HepG2 (cell line): ENCODE results near the gene SLC16A14. TPM values are rescaled to one million over a fixed set of nuclear protein-coding genes. Genes with fewer than 3 reads are reported as not detected.

Source experiments
- ATAC-seq: fragments of 200-7000 bp; cut with Tn5 transposase; 3 replicates; pipeline ENCODE4 v1.9.1; 2020; ENCODE audit warnings: mild to moderate bottlenecking, moderate library complexity
- BruUV-seq: library from RNA; stranded (reverse); fragments of 400-500 nt; replicated peaks from 2 replicates; lab custom pipeline; 2021; lab: Mats Ljungman, UMichigan
- CTCF ChIA-PET: fragments of 300-600 bp; formaldehyde crosslinking; extraction: SDS; loops from one replicate; lab custom pipeline; 2021; ENCODE audit warnings: low total read pairs, inconsistent platforms, low intra/inter-chr PET ratio; lab: Yijun Ruan, JAX
- POLR2A ChIA-PET: fragments of 350-600 bp; sonication (Branson Sonifier 250); formaldehyde crosslinking; loops from one replicate; lab custom pipeline; 2020; ENCODE audit warnings: antibody characterized with exemption, inconsistent platforms; lab: Yijun Ruan, JAX
- DNase-seq: peaks from one replicate; pipeline ENCODE4 v3.0.0-alpha.2; 2015; ENCODE audit warnings: low spot score
- FAIRE-seq: peaks from 3 replicates; lab custom pipeline; 2011; peaks lifted over from hg19 to GRCh38; lab: Jason Lieb, UNC
- H2AFZ ChIP-seq: one replicate; pipeline ENCODE4 v1.6.1; 2011; ENCODE audit warnings: low read length, inconsistent platforms
- H3K27ac ChIP-seq: fragments of 300-600 bp; 3 replicates; pipeline ENCODE4 v1.8.0; 2011; ENCODE audit warnings: mixed run types, mild to moderate bottlenecking, mixed read lengths, low read length, inconsistent platforms; ENCODE audit not compliant: insufficient read depth; ENCODE audit errors: extremely low read length
- H3K27me3 ChIP-seq, 2 experiments: fragments of 200-600 bp in 1 of 2; 2 replicates in 1 of 2; 3 replicates in 1 of 2; pipeline versions ENCODE4 v1.6.0 to v1.8.0; 2011; ENCODE audit warnings: low read length in 2 of 2, mild to moderate bottlenecking in 2 of 2, moderate library complexity in 2 of 2, inconsistent platforms in 1 of 2; ENCODE audit not compliant: insufficient read depth in 2 of 2, control insufficient read depth in 1 of 2
- H3K36me3 ChIP-seq, 2 experiments: fragments of 200-600 bp in 1 of 2; replicated peaks in 1 of 2; 2 replicates in 1 of 2; 3 replicates in 1 of 2; pipeline versions ENCODE4 v1.5.1 to v1.8.0; 2011; ENCODE audit warnings: low read length in 2 of 2, inconsistent platforms in 1 of 2; ENCODE audit not compliant: insufficient read depth in 2 of 2, control insufficient read depth in 1 of 2
- H3K4me1 ChIP-seq: 2 replicates; pipeline ENCODE4 v1.5.1; 2012; ENCODE audit warnings: low read length, inconsistent platforms; ENCODE audit not compliant: insufficient read depth
- H3K4me2 ChIP-seq: 2 replicates; pipeline ENCODE4 v1.6.0; 2011; ENCODE audit warnings: low read depth, low read length, inconsistent platforms
- H3K4me3 ChIP-seq, 3 experiments: fragments of 200-600 bp in 1 of 3; sonication (generic), shearing (Covaris generic) in 1 of 3; replicated peaks in 1 of 3; 2 replicates each; pipeline ENCODE4 v1.5.1; 2011 to 2016; ENCODE audit warnings: low read length in 3 of 3, inconsistent platforms in 2 of 3, low read depth in 2 of 3, mild to moderate bottlenecking in 2 of 3, control low read depth in 1 of 3, mixed read lengths in 1 of 3; ENCODE audit not compliant: insufficient read depth in 1 of 3
- H3K79me2 ChIP-seq: one replicate; pipeline ENCODE4 v1.6.1; 2011; ENCODE audit warnings: low read length, inconsistent platforms; ENCODE audit not compliant: insufficient read depth
- H3K9ac ChIP-seq: 2 replicates; pipeline ENCODE4 v1.6.0; 2011; ENCODE audit warnings: mild to moderate bottlenecking, low read depth, low read length, inconsistent platforms; ENCODE audit not compliant: insufficient read depth
- H3K9me3 ChIP-seq: 2 replicates; pipeline ENCODE4 v1.5.1; 2012; ENCODE audit warnings: mild to moderate bottlenecking, low read length
- H4K20me1 ChIP-seq: 2 replicates; pipeline ENCODE4 v1.6.0; 2011; ENCODE audit warnings: inconsistent platforms, mild to moderate bottlenecking, low read length, moderate library complexity; ENCODE audit not compliant: insufficient read depth
- EED ChIP-seq: sonication (generic); formaldehyde crosslinking; IDR thresholded peaks from 2 replicates; pipeline ENCODE4 v1.5.0; 2020; ENCODE audit warnings: mild to moderate bottlenecking, missing genetic modification reagents
- ETV5 ChIP-seq: IDR thresholded peaks from 2 replicates; pipeline ENCODE4 v1.6.1; 2018; ENCODE audit warnings: missing biosample characterization, missing genetic modification reagents, inconsistent platforms, borderline replicate concordance
- KLF13 ChIP-seq: sonication (generic); formaldehyde crosslinking; IDR thresholded peaks from 2 replicates; pipeline ENCODE4 v1.4.0; 2020; ENCODE audit warnings: mild to moderate bottlenecking, missing genetic modification reagents
- NCOA5 ChIP-seq: sonication (generic); formaldehyde crosslinking; IDR thresholded peaks from 2 replicates; pipeline ENCODE4 v1.4.0; 2020; ENCODE audit warnings: missing genetic modification reagents
- NCOR1 ChIP-seq: fragments of 200-600 bp; sonication (generic); IDR thresholded peaks from 2 replicates; pipeline ENCODE4 v1.7.0; 2017; ENCODE audit warnings: antibody characterized with exemption, low read length, borderline replicate concordance
- PHF21A ChIP-seq: sonication (generic); formaldehyde crosslinking; IDR thresholded peaks from 2 replicates; pipeline ENCODE4 v1.5.0; 2020; ENCODE audit warnings: mild to moderate bottlenecking, missing genetic modification reagents
- RFX3 ChIP-seq: IDR thresholded peaks from 2 replicates; pipeline ENCODE4 v1.6.1; 2016; ENCODE audit warnings: missing biosample characterization, missing genetic modification reagents
- RNF2 ChIP-seq: fragments of 450-650 bp; conservative IDR thresholded peaks from 2 replicates; pipeline ENCODE4 v1.6.1; 2016; ENCODE audit warnings: low read depth
- SP5 ChIP-seq: IDR thresholded peaks from 2 replicates; pipeline ENCODE4 v1.6.1; 2016; ENCODE audit warnings: low read depth, borderline replicate concordance
- TBP ChIP-seq: sonication (generic); formaldehyde crosslinking; IDR thresholded peaks from 2 replicates; pipeline ENCODE4 v1.5.0; 2020; ENCODE audit warnings: missing genetic modification reagents
- ZEB1 ChIP-seq: IDR thresholded peaks from 2 replicates; pipeline ENCODE4 v1.6.1; 2012; ENCODE audit warnings: mild to moderate bottlenecking, low read depth, inconsistent platforms; ENCODE audit not compliant: insufficient replicate concordance
- ZNF124 ChIP-seq: sonication (generic); formaldehyde crosslinking; IDR thresholded peaks from 2 replicates; pipeline ENCODE4 v1.4.0; 2020; ENCODE audit warnings: missing genetic modification reagents
- ZNF530 ChIP-seq: sonication (generic); formaldehyde crosslinking; IDR thresholded peaks from 2 replicates; pipeline ENCODE4 v1.5.0; 2020; ENCODE audit warnings: low read depth, mild to moderate bottlenecking, missing genetic modification reagents
- ZNF556 ChIP-seq: sonication (generic); formaldehyde crosslinking; IDR thresholded peaks from 2 replicates; pipeline ENCODE4 v1.4.0; 2020; ENCODE audit warnings: mild to moderate bottlenecking, missing genetic modification reagents, borderline replicate concordance
- ZNF879 ChIP-seq: sonication (generic); formaldehyde crosslinking; IDR thresholded peaks from 2 replicates; pipeline ENCODE4 v1.8.1; 2023; ENCODE audit warnings: missing genetic modification reagents
- WGBS: methylation state at CpG from one replicate; pipeline ENCODE4 v1.1.6; 2017; ENCODE audit warnings: low lambda C conversion rate; 5-methylcytosine and 5-hydroxymethylcytosine counted together
- in situ Hi-C: cut with HindIII; loops from 2 replicates; pipeline ENCODE4 v1.10.0; 2017; ENCODE audit warnings: low pct_unique_long_range_greater_than_20kb; ENCODE audit not compliant: extremely low pct_ligation_motif_present
- intact Hi-C: fragments of 100-400 bp; cut with micrococcal nuclease; formaldehyde crosslinking; loops from one replicate; pipeline ENCODE4 v1.10.0; 2022; ENCODE audit not compliant: unreplicated experiment
- polyA plus RNA-seq, 8 experiments: library from polyadenylated mRNA; depleted of rRNA in 3 of 8; stranded (reverse) in 7 of 8; unstranded in 1 of 8; fragments of >200 nt; fragmentation: Illumina TruSeq in 4 of 8; extraction: Trizol in 4 of 8; gene quantifications; 2 replicates each; pipeline versions ENCODE4 v1.2.1 to v1.2.3, GENCODE V29; 2011 to 2016; ENCODE audit warnings: low read depth in 4 of 8, missing spikeins in 1 of 8, mixed read lengths in 1 of 8; ENCODE audit not compliant: insufficient read depth in 1 of 8
- total RNA-seq, 5 experiments: library from RNA; depleted of rRNA; stranded (reverse); fragments of >200 nt; fragmentation: Illumina TruSeq; extraction: Trizol; gene quantifications; 2 replicates each; pipeline ENCODE4 v1.2.3, GENCODE V29; 2016; ENCODE audit warnings: low read depth in 1 of 5
- TF ChIP-seq, protein P1 (sequence below): sonication (generic); formaldehyde crosslinking; IDR thresholded peaks from 2 replicates; pipeline ENCODE4 v1.8.0; 2023; ENCODE audit warnings: mild to moderate bottlenecking, missing genetic modification reagents
- TF ChIP-seq, protein P2 (sequence below): sonication (generic); formaldehyde crosslinking; IDR thresholded peaks from 2 replicates; pipeline ENCODE4 v1.9.0; 2021; ENCODE audit warnings: missing genetic modification reagents, mild to moderate bottlenecking, borderline replicate concordance

The SLC16A14 gene
- total and polyA plus RNA-seq, 2 of the 13 experiments (the other 11 are each of a cell fraction or from before 2014, with no cell fraction given) = 0.05 TPM; not detected in 1

DNA sequence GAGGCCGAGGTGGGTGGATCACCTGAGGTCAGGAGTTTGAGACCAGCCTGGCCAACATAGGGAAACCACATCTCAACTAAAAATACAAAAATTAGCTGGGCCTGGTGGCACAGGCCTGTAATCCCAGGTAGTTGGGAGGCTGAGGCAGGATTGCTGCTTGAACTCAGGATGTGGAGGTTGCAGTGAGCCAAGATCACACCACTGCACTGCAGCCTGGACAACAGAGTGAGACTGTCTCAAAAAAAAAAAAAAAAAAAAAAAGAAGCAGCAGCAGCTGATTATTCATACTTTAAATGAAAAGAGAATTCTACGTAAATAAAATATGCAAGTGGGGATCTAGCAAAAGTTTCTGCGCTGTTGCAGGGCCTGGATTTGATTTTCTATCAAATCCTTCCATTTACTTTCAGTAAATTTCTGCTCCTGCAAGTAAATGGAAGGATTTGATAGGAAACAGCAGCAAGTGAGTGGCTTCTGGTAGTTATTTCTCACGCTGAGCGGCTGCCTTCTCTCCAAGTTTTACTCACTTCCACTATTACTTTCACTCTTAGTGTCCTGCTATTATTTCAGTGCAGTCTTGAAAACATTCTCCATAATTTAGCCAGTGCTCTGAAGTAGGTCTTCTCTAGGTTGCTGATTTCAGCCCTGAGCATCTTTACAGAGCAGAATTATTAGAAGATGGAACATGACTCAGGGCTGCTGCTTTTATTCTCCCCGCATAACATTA is 68.4 kb downstream of the SLC16A14 start:
- Histone ChIP-seq H4K20me1 (no peaks in the 10 kb centered on the region), H3K4me3 (no peak overlapping the region), H2AFZ (no peak overlapping the region), H3K27ac (no peak overlapping the region), H3K9me3 (no peaks in the 10 kb centered on the region), H3K27me3 (no peaks in the 10 kb centered on the region)
- no peak for ATAC-seq
- no peak for FAIRE-seq
- TF ChIP-seq SP5 (CRISPR knock-in tag) (no peak), RFX3 (CRISPR knock-in tag) (no peak), NCOR1 (no peak), ETV5 (CRISPR knock-in tag) (no peak), ZNF124 (no peak), NCOA5 (no peak), ZNF530 (CRISPR knock-in tag) (no peak), TBP (CRISPR knock-in tag) (no peak), ZNF556 (CRISPR knock-in tag) (no peak), KLF13 (CRISPR knock-in tag) (no peak), PHF21A (CRISPR knock-in tag) (no peak), EED (no peak), ZNF879 (CRISPR knock-in tag) (no peak), RNF2 (no peak), ZEB1 (no peak)
- TF ChIP-seq, protein P1, sequence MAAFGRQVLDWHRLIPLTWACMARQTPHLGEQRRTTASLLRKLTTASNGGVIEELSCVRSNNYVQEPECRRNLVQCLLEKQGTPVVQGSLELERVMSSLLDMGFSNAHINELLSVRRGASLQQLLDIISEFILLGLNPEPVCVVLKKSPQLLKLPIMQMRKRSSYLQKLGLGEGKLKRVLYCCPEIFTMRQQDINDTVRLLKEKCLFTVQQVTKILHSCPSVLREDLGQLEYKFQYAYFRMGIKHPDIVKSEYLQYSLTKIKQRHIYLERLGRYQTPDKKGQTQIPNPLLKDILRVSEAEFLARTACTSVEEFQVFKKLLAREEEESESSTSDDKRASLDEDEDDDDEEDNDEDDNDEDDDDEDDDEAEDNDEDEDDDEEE (CRISPR knock-in tag) = no peak
- TF ChIP-seq, protein P2, sequence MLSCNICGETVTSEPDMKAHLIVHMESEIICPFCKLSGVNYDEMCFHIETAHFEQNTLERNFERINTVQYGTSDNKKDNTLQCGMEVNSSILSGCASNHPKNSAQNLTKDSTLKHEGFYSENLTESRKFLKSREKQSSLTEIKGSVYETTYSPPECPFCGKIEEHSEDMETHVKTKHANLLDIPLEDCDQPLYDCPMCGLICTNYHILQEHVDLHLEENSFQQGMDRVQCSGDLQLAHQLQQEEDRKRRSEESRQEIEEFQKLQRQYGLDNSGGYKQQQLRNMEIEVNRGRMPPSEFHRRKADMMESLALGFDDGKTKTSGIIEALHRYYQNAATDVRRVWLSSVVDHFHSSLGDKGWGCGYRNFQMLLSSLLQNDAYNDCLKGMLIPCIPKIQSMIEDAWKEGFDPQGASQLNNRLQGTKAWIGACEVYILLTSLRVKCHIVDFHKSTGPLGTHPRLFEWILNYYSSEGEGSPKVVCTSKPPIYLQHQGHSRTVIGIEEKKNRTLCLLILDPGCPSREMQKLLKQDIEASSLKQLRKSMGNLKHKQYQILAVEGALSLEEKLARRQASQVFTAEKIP = no peak
- TF ChIP-seq, all 625 proteins: peak for 0
- in situ Hi-C loops (loop anchor here (25.0 kb wide), 1 partner anchor 812 kb away; no protein-coding TSS in a partner anchor), intact Hi-C loops (no loop called here)
- DNase-seq = no peak
- no peaks in the 10 kb centered on the region for H3K79me2 ChIP-seq
- 96% methylated on average over 6 of the region's 6 CpGs for WGBS
- POLR2A ChIA-PET = no interaction called here
- CTCF ChIA-PET = no interaction called here
- no peaks in the 10 kb centered on the region for H3K36me3 ChIP-seq
- H3K4me1 ChIP-seq = no peaks in the 10 kb centered on the region
- no peak overlapping the region for H3K9ac ChIP-seq
- BruUV-seq = no TSS peak
- H3K4me2 ChIP-seq = no peak overlapping the region
